ENCODE measurements around the gene FAM78B.

- TF ChIP-seq CTCF (IDR thresholded peaks at IDR 0.05) (no peak), ZFX (IDR thresholded peaks at IDR 0.05; ENCODE audit: borderline replicate concordance) (no peak)
Measured at GRCh38 chr1:166156674-166157073, 10.1 kb downstream of the FAM78B start.

Data from 22Rv1 (cell line).